HEK293T (cell line): ENCODE results near the gene THSD7B.

ENCODE experiments used
- CTCF ChIA-PET: fragments of 350-600 bp; formaldehyde crosslinking; extraction: SDS; loops from one replicate; lab custom pipeline; 2021; ENCODE audit warnings: antibody characterized with exemption, inconsistent platforms; lab: Yijun Ruan, JAX
- POLR2A ChIA-PET: fragments of 350-600 bp; formaldehyde crosslinking; extraction: SDS; loops from one replicate; lab custom pipeline; 2020; ENCODE audit warnings: antibody characterized with exemption, inconsistent platforms; lab: Yijun Ruan, JAX
- DNase-seq: peaks from one replicate; pipeline ENCODE4 v3.0.0; 2012; ENCODE audit warnings: mixed read lengths; ENCODE audit errors: extremely low spot score
- ARNT ChIP-seq: fragments of 450-650 bp; IDR thresholded peaks from 2 replicates; pipeline ENCODE4 v1.6.1; 2017; ENCODE audit warnings: mild to moderate bottlenecking
- BHLHE40 ChIP-seq: fragments of 450-650 bp; IDR thresholded peaks from 2 replicates; pipeline ENCODE4 v1.6.1; 2016; ENCODE audit warnings: mild to moderate bottlenecking, moderate library complexity, borderline replicate concordance
- CTBP1 ChIP-seq: fragments of 450-650 bp; IDR thresholded peaks from 2 replicates; pipeline ENCODE4 v1.6.1; 2016; ENCODE audit warnings: borderline replicate concordance
- ELF4 ChIP-seq: fragments of 450-650 bp; IDR thresholded peaks from 2 replicates; pipeline ENCODE4 v1.6.1; 2017; ENCODE audit warnings: antibody characterized with exemption
- FOXA1 ChIP-seq: fragments of 450-650 bp; IDR thresholded peaks from 2 replicates; pipeline ENCODE4 v1.6.1; 2016; ENCODE audit warnings: mild to moderate bottlenecking
- FOXK2 ChIP-seq: fragments of 450-650 bp; IDR thresholded peaks from 2 replicates; pipeline ENCODE4 v1.6.1; 2016; ENCODE audit warnings: mild to moderate bottlenecking
- FOXM1 ChIP-seq: fragments of 450-650 bp; IDR thresholded peaks from 2 replicates; pipeline ENCODE4 v1.6.1; 2017; ENCODE audit warnings: mild to moderate bottlenecking, borderline replicate concordance
- HDGF ChIP-seq: fragments of 450-650 bp; IDR thresholded peaks from 2 replicates; pipeline ENCODE4 v1.6.1; 2017; ENCODE audit warnings: antibody characterized with exemption, borderline replicate concordance
- L3MBTL2 ChIP-seq: fragments of 450-650 bp; conservative IDR thresholded peaks from 2 replicates; pipeline ENCODE4 v1.6.1; 2016; ENCODE audit warnings: mild to moderate bottlenecking
- LEF1 ChIP-seq: fragments of 450-650 bp; IDR thresholded peaks from 2 replicates; pipeline ENCODE4 v1.6.1; 2017; ENCODE audit warnings: mild to moderate bottlenecking, borderline replicate concordance
- NFRKB ChIP-seq: fragments of 450-650 bp; IDR thresholded peaks from 2 replicates; pipeline ENCODE4 v1.6.1; 2016; ENCODE audit warnings: mild to moderate bottlenecking, moderate library complexity
- SP1 ChIP-seq: fragments of 450-650 bp; IDR thresholded peaks from 2 replicates; pipeline ENCODE4 v1.6.1; 2017
- SUZ12 ChIP-seq: fragments of 450-650 bp; IDR thresholded peaks from 2 replicates; pipeline ENCODE4 v1.6.1; 2016; ENCODE audit warnings: mild to moderate bottlenecking
- TARDBP ChIP-seq: fragments of 450-650 bp; IDR thresholded peaks from 2 replicates; pipeline ENCODE4 v1.6.1; 2016
- ZNF384 ChIP-seq: fragments of 450-650 bp; IDR thresholded peaks from 2 replicates; pipeline ENCODE4 v1.6.1; 2016
- TF ChIP-seq, protein P1 (sequence below): fragments of 450-650 bp; IDR thresholded peaks from 2 replicates; pipeline ENCODE4 v1.6.1; 2016

THSD7B gene

DNA sequence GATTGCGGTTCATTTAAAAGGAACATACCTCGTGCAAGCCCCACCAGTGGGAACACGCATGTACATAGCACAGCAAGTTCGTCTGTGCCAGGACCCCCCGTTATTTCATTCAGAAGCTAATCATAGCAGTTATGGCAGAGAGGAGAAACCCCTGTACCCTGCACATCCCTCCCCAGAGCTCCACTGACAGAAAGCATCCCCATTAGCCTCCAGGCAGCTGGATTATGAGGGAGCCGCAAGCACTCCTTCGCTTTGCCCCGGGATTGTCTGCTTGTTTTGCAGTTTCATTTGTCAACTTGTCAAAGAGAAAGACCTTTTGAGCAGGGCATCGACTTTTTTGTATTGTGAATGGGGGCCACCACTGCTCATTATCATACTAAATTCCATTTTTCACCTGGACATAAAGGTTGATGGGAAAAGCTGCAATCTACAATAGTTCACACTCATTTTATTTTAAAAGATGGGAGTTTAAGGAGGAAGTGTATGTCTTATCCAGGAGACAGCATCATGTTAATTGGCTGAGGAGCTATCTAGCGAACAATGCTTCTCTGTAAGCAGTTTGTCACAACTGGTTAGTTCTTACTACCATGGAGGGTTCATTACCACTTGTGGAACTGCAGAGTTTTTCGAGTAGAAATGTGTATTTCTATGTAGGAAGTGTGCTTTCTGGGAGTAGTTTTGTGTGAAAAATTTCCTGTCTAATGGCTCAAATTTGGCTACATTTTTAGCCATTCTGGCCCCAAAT lies 255.3 kb downstream of the THSD7B start:
- POLR2A ChIA-PET = no interaction called here
- CTCF ChIA-PET = no interaction called here
- no peak for DNase-seq
- TF ChIP-seq SUZ12 (no peak), LEF1 (no peak), SP1 (no peak), TARDBP (no peak), CTBP1 (no peak), HDGF (no peak), FOXA1 (no peak), ARNT (no peak), ELF4 (no peak), NFRKB (no peak), ZNF384 (no peak), BHLHE40 (no peak), L3MBTL2 (no peak)
- TF ChIP-seq, protein P1, sequence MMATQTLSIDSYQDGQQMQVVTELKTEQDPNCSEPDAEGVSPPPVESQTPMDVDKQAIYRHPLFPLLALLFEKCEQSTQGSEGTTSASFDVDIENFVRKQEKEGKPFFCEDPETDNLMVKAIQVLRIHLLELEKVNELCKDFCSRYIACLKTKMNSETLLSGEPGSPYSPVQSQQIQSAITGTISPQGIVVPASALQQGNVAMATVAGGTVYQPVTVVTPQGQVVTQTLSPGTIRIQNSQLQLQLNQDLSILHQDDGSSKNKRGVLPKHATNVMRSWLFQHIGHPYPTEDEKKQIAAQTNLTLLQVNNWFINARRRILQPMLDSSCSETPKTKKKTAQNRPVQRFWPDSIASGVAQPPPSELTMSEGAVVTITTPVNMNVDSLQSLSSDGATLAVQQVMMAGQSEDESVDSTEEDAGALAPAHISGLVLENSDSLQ = no peak

DNA sequence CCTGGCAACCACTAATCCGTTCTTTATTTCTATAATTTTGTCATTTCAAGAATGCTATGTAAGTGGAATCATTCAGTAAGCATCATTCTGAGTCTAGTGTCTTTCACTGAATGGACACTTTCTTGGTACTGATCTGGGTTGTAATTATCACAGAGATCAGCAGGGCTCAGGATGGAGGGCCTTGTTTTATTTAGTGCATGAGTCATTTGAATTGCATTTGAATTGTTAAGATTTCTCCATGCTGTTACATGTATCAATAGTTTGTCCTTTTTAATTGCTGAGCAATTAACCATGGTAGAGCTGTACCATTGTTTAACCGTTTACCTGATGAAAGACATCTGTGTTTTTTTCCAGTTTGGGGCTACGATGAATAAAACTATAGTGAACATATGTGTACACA lies 256.4 kb downstream of the THSD7B start:
- no peak for TF ChIP-seq FOXK2
- no peak for TF ChIP-seq FOXA1
- no peak for TF ChIP-seq CTBP1
- no peak for TF ChIP-seq LEF1
- no peak for TF ChIP-seq TARDBP
- TF ChIP-seq BHLHE40 = no peak
- TF ChIP-seq, protein P1 = no peak
- no peak for TF ChIP-seq ZNF384
- no peak for TF ChIP-seq ARNT
- TF ChIP-seq L3MBTL2 = no peak
- TF ChIP-seq NFRKB = no peak
- no peak for TF ChIP-seq HDGF
- no peak for TF ChIP-seq FOXM1
- TF ChIP-seq ELF4 = no peak
- CTCF ChIA-PET = no interaction called here
- DNase-seq = no peak
- POLR2A ChIA-PET = no interaction called here

DNA sequence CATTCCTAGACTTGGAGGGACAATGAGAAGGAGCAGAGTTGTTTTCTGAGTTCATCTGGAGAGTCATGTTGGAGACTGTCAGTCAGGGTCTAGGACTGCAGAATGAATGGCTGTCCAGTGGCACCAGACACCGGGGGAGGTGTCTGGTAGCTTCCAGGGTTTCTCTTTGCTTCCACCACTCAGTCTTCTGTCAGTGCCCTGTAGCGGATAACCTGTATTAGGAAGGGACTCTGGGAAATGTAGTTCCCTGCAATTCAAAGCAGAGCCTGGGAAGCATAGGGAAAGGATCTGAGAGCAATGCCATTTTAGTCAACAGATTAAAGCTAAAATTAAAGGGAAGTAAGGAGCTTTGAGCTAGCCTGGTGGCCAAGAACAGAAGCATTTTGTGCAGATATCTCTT lies 257.9 kb downstream of the THSD7B start:
- no peak for DNase-seq
- ChIA-PET POLR2A (no interaction called here), CTCF (no interaction called here)
- TF ChIP-seq LEF1 (no peak), ELF4 (no peak), FOXM1 (no peak), BHLHE40 (no peak), FOXA1 (no peak), L3MBTL2 (no peak), TARDBP (no peak), CTBP1 (no peak), FOXK2 (no peak), ZNF384 (no peak), SUZ12 (no peak)
- TF ChIP-seq, protein P1 = no peak

DNA sequence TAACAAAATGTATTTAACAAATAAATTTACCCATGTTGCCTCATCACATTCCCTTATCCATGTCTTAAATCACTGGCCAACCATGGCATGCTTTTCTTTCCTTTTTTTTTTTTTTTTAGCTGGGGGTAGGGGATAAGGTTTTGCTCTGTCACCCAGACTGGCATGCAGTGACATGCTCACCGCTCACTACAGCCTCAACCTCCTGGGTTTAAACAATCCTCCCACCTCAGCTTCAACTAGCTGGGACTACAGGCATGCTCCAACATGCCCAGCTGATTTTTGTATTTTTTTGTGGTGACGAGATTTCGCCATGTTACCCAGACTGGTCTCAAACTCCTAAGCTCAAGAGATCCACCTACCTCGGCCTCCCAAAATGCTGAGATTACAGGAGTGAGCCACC lies 266.4 kb downstream of the THSD7B start:
- ChIA-PET CTCF (interaction anchor here (0.5 kb wide), 1 partner anchor 407 kb away, joined by 3 read pairs; no protein-coding TSS in a partner anchor), POLR2A (no interaction called here)
- TF ChIP-seq NFRKB = no peak
- no peak for TF ChIP-seq BHLHE40
- no peak for TF ChIP-seq FOXK2
- TF ChIP-seq HDGF = no peak
- DNase-seq = no peak

DNA sequence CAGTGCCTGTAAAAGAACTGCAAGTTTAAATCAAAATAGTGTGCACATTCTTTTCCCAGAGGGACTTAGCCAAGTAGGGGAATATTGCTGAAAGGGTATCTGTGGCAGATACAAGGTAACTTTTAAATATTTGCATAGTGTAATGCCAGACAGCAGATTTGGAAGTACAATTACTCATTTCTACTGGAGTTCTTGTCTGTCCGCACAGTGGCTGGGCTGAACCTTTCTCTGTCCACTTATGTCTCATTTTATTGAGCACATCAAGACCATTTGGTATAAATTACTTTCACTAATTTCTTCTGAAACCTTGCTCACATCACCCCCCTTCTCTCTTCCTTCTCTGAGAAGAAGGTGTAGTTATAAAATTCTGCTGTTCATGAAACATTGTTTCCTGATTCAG lies 271.3 kb downstream of the THSD7B start:
- no peak for DNase-seq
- ChIA-PET CTCF (no interaction called here), POLR2A (no interaction called here)
- TF ChIP-seq SP1 = no peak
- no peak for TF ChIP-seq LEF1
- no peak for TF ChIP-seq SUZ12
- no peak for TF ChIP-seq CTBP1

DNA sequence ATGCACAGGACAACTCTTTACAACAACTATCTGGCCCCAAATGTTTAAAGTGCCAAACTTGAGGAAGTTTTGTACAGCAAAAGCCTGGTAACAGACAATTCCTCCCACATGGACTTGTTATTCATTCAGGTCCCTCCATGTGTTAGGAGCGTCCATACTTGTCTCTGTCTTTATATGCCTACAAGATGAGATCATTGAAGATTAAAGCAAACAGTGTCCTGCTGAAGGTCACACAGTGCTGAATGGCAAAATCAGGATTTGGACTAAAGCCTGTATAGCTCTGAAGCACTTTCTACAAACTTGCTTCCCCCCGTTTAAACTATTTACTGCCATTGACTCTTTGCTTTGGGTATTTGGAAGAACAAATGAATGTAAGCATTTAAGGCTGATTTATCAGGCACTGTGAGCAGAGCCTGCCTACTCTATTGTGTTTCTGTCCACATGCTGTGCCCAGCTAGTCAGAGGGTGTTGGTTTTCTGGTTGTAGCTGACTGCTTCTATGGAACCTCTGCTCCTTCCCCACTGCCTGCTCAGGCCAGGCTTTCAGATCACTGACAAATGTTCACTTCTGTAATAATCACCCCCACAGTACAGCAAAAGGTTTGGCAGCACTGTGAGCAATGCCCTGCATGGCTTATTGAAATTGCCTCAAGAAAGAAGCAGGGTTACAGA lies 274.3 kb downstream of the THSD7B start:
- POLR2A ChIA-PET = no interaction called here
- CTCF ChIA-PET = no interaction called here
- no peak for DNase-seq

More for the DNA sequence above, 274.3 kb downstream of the THSD7B start:
- no peak for TF ChIP-seq L3MBTL2
